Caco-2 (cell line): ENCODE data around the gene TSSK2. TPM values are rescaled to one million over a fixed set of nuclear protein-coding genes. Genes with fewer than 3 reads are reported as not detected.
A peak's percentile ranks its signal among the peaks of the same experiment; 100 is the strongest.

Experiments
- BruUV-seq: library from RNA; stranded (reverse); fragments of 400-500 nt; replicated peaks from 2 replicates; lab custom pipeline; 2021; lab: Mats Ljungman, UMichigan
- CTCF ChIA-PET: fragments of 300-600 bp; sonication (Branson Sonifier 250); formaldehyde crosslinking; loops from one replicate; lab custom pipeline; 2022; ENCODE audit warnings: antibody characterized with exemption; lab: Charles Lee
- POLR2A ChIA-PET: fragments of 300-600 bp; sonication (Branson Sonifier 250); formaldehyde crosslinking; loops from one replicate; lab custom pipeline; 2022; ENCODE audit warnings: antibody characterized with exemption; lab: Charles Lee
- DNase-seq, 2 experiments: peaks; one replicate each; pipeline versions ENCODE4 v3.0.0 to v3.0.0-alpha.2; 2020 to 2022
- H3K27me3 ChIP-seq: replicated peaks from 2 replicates; pipeline ENCODE4 v1.6.0; 2011; ENCODE audit warnings: low read length; ENCODE audit not compliant: control insufficient read depth, insufficient read depth
- H3K36me3 ChIP-seq: 2 replicates; pipeline ENCODE4 v1.5.1; 2011; ENCODE audit warnings: low read length; ENCODE audit not compliant: control insufficient read depth, insufficient read depth
- H3K4me1 ChIP-seq: fragments of 250-450 bp; sonication (Bioruptor Pico); 2 replicates; pipeline ENCODE4 v1.5.1; 2020; ENCODE audit warnings: mild to moderate bottlenecking
- H3K4me3 ChIP-seq: 2 replicates; pipeline ENCODE4 v1.5.1; 2011; ENCODE audit warnings: low read depth, mild to moderate bottlenecking, control low read depth, low read length
- H3K9me3 ChIP-seq: fragments of 250-450 bp; sonication (Bioruptor Pico); 2 replicates; pipeline ENCODE4 v1.5.1; 2020; ENCODE audit warnings: mild to moderate bottlenecking, moderate library complexity
- H3K27ac Mint-ChIP-seq: one replicate; pipeline ENCODE4 v1.8.0; 2022; ENCODE audit warnings: mixed read lengths; ENCODE audit not compliant: unreplicated experiment
- H3K27me3 Mint-ChIP-seq: one replicate; pipeline ENCODE4 v1.8.0; 2022; ENCODE audit warnings: mixed read lengths; ENCODE audit not compliant: insufficient read depth, unreplicated experiment
- H3K36me3 Mint-ChIP-seq: one replicate; pipeline ENCODE4 v1.8.0; 2022; ENCODE audit warnings: mild to moderate bottlenecking, mixed read lengths; ENCODE audit not compliant: insufficient read depth, unreplicated experiment
- H3K4me1 Mint-ChIP-seq: one replicate; pipeline ENCODE4 v1.8.0; 2022; ENCODE audit warnings: low read depth, mixed read lengths; ENCODE audit not compliant: unreplicated experiment
- H3K4me3 Mint-ChIP-seq: one replicate; pipeline ENCODE4 v1.8.0; 2022; ENCODE audit warnings: mild to moderate bottlenecking, moderate library complexity, mixed read lengths; ENCODE audit not compliant: unreplicated experiment
- H3K9me3 Mint-ChIP-seq: one replicate; pipeline ENCODE4 v1.8.0; 2022; ENCODE audit warnings: mixed read lengths; ENCODE audit not compliant: unreplicated experiment
- CTCF ChIP-seq, 2 experiments: fragments of 200-600 bp in 1 of 2; IDR thresholded peaks; 1 replicate in 1 of 2; 2 replicates in 1 of 2; pipeline versions ENCODE4 v1.5.1 to v1.8.0; 2011 to 2022; ENCODE audit warnings: antibody characterized with exemption in 1 of 2, control low read depth in 1 of 2, inconsistent platforms in 1 of 2, low read depth in 1 of 2, low read length in 1 of 2, mild to moderate bottlenecking in 1 of 2, moderate library complexity in 1 of 2; ENCODE audit not compliant: insufficient read depth in 1 of 2, severe bottlenecking in 1 of 2, unreplicated experiment in 1 of 2
- intact Hi-C: fragments of 100-400 bp; cut with micrococcal nuclease; formaldehyde crosslinking; loops from one replicate; pipeline ENCODE4 v1.10.0; 2022; ENCODE audit not compliant: unreplicated experiment
- total RNA-seq: library from RNA; stranded (reverse); gene quantifications from 2 replicates; pipeline ENCODE4 v1.2.3, GENCODE V29; 2022

Gene TSSK2
- total RNA-seq, 1 experiment from 2014 or later = not detected

- Histone ChIP-seq H3K36me3 (peaks cover 3% of the 10 kb centered on the region), H3K4me3 (peak overlapping the region; percentile 88), H3K9me3 (no peaks in the 10 kb centered on the region), H3K4me1 (peaks cover 16% of the 10 kb centered on the region), H3K27me3 (no peaks in the 10 kb centered on the region)
- Mint-ChIP-seq H3K9me3 (no peaks in the 10 kb centered on the region), H3K4me1 (peaks cover 11% of the 10 kb centered on the region), H3K27ac (peak overlapping the region; percentile 71), H3K4me3 (peak overlapping the region; percentile 87), H3K36me3 (peaks cover 21% of the 10 kb centered on the region), H3K27me3 (no peaks in the 10 kb centered on the region)
- CTCF ChIA-PET = interaction anchor here (1.1 to 2.1 kb wide), 2 partner anchors 23 to 58 kb away, joined by 5 to 8 read pairs; partner anchors contain the start of genes ESS2 and SLC25A1
- peak; percentile 57 to 63 for DNase-seq
- BruUV-seq = TSS peak; percentile 44
- POLR2A ChIA-PET = interaction anchor here (1.6 kb wide), 1 partner anchor 23 kb away, joined by 11 read pairs; the partner anchor contains the start of gene ESS2
- TF ChIP-seq CTCF (IDR thresholded peaks at IDR 0.05; ENCODE audit: insufficient read depth in 1 of 2, low read depth in 1 of 2, low read length in 1 of 2, severe bottlenecking in 1 of 2, unreplicated experiment in 1 of 2) = no peak
- intact Hi-C loops = no loop called here
Measured at GRCh38 chr22:19120829-19121630, 10.1 kb upstream of the TSSK2 start.

- peak overlapping the region; percentile 88 for H3K4me3 ChIP-seq
- intact Hi-C loops = loop anchor here (1.0 kb wide), 1 partner anchor 12 kb away; no protein-coding TSS in a partner anchor
- no peak for TF ChIP-seq CTCF (IDR thresholded peaks at IDR 0.05; ENCODE audit: insufficient read depth in 1 of 2, low read depth in 1 of 2, low read length in 1 of 2, severe bottlenecking in 1 of 2, unreplicated experiment in 1 of 2)
- Mint-ChIP-seq H3K4me1 (peaks cover 11% of the 10 kb centered on the region), H3K9me3 (no peaks in the 10 kb centered on the region), H3K36me3 (peaks cover 21% of the 10 kb centered on the region), H3K27ac (peak overlapping the region; percentile 71), H3K27me3 (no peaks in the 10 kb centered on the region), H3K4me3 (peak overlapping the region; percentile 87)
- no peaks in the 10 kb centered on the region for H3K27me3 ChIP-seq
- DNase-seq = peak in 1 of 2 experiments; percentile 57
- POLR2A ChIA-PET = interaction anchor here (1.6 kb wide), 1 partner anchor 23 kb away, joined by 11 read pairs; the partner anchor contains the start of gene ESS2
- H3K9me3 ChIP-seq = no peaks in the 10 kb centered on the region
- BruUV-seq = no TSS peak
- CTCF ChIA-PET = interaction anchor here (0.5 to 2.1 kb wide), 4 partner anchors 23 to 106 kb away, joined by 4 to 8 read pairs (median 6); partner anchors contain the start of genes ESS2 and SLC25A1
- H3K36me3 ChIP-seq = peaks cover 3% of the 10 kb centered on the region
- peaks cover 16% of the 10 kb centered on the region for H3K4me1 ChIP-seq
Measured at GRCh38 chr22:19121631-19122142, 9.4 kb upstream of the TSSK2 start.

GRCh38 chr22:19122143-19122751 is 8.9 kb upstream of the TSSK2 start, which contains the start of gene DGCR2:
DGCR2 (minus strand) TSS chr22:19122412; CDS start chr22:19122206, 206 bp downstream.
- TF ChIP-seq CTCF (IDR thresholded peaks at IDR 0.05; ENCODE audit: insufficient read depth in 1 of 2, low read depth in 1 of 2, low read length in 1 of 2, severe bottlenecking in 1 of 2, unreplicated experiment in 1 of 2) = no peak
- H3K36me3 Mint-ChIP-seq = peaks cover 21% of the 10 kb centered on the region
- peak within 1 kb of the TSS; percentile 71 for H3K27ac Mint-ChIP-seq
- CTCF ChIA-PET = interaction anchor here (0.5 to 2.1 kb wide), 4 partner anchors 22 to 105 kb away, joined by 4 to 8 read pairs (median 6); partner anchors contain the start of genes ESS2 and SLC25A1
- intact Hi-C loops = loop anchor here (1.0 kb wide), 1 partner anchor 13 kb away; no protein-coding TSS in a partner anchor
- POLR2A ChIA-PET = interaction anchor here (1.6 kb wide), 1 partner anchor 22 kb away, joined by 11 read pairs; the partner anchor contains the start of gene ESS2
- H3K27me3 Mint-ChIP-seq = no peaks in the 10 kb centered on the region
- peak within 1 kb of the TSS; percentile 87 for H3K4me3 Mint-ChIP-seq
- H3K9me3 ChIP-seq = no peaks in the 10 kb centered on the region
- no peaks in the 10 kb centered on the region for H3K9me3 Mint-ChIP-seq
- H3K4me1 ChIP-seq = peaks cover 16% of the 10 kb centered on the region
- DNase-seq = peak; percentile 96
- peaks cover 3% of the 10 kb centered on the region for H3K36me3 ChIP-seq
- peaks cover 11% of the 10 kb centered on the region for H3K4me1 Mint-ChIP-seq
- BruUV-seq = no TSS peak
- H3K4me3 ChIP-seq = peak within 1 kb of the TSS; percentile 88
- no peaks in the 10 kb centered on the region for H3K27me3 ChIP-seq
